ENCODE results near the gene XRCC3. TPM values are rescaled to one million over a fixed set of nuclear protein-coding genes. Genes with fewer than 3 reads are reported as not detected.

Gene XRCC3
- total and polyA plus RNA-seq, 2 experiments from 2014 or later, result 20.4 to 72.9 TPM

GRCh38 chr14:103667671-103668070, 47.6 kb downstream of the XRCC3 start (continued):
- TF ChIP-seq REST (IDR thresholded peaks at IDR 0.05; ENCODE audit: unreplicated experiment), result no peak
- no peak for TF ChIP-seq EZH2phosphoT487 (IDR thresholded peaks at IDR 0.05; ENCODE audit: unreplicated experiment)
- no peak for TF ChIP-seq ZNF331 (CRISPR knock-in tag; IDR thresholded peaks at IDR 0.05; ENCODE audit: low read depth)
- TF ChIP-seq POLR2AphosphoS5 (IDR thresholded peaks at IDR 0.05; ENCODE audit: low read depth), result no peak

- peak overlapping the region; percentile 59; the same call in 1 of the 2 replicates for H3K27ac ChIP-seq (ENCODE audit: low read depth)
- Mint-ChIP-seq H3K27ac (no peak overlapping the region), H3K9me3 (no peaks in the 10 kb centered on the region), H3K4me3 (no peak overlapping the region), H3K36me3 (ENCODE audit: low read depth) (peaks cover 65% of the 10 kb centered on the region), H3K27me3 (ENCODE audit: insufficient read depth, low read depth, poor library complexity) (no peaks in the 10 kb centered on the region), H3K4me1 (no peaks in the 10 kb centered on the region)
- H3K4me3 ChIP-seq, result no peak overlapping the region
- peaks cover 19% of the 10 kb centered on the region for H4K20me1 ChIP-seq (replicated peaks; ENCODE audit: insufficient read depth)
- no peak overlapping the region for H3K4me2 ChIP-seq
- no peaks in the 10 kb centered on the region for H3K9me2 ChIP-seq (ENCODE audit: insufficient read depth)
- H3K27me3 ChIP-seq (ENCODE audit: insufficient read depth), result no peaks in the 10 kb centered on the region
- H3F3A ChIP-seq (replicated peaks; ENCODE audit: low read depth), result peaks cover 10% of the 10 kb centered on the region; the same call in 1 of the 2 replicates
- no peaks in the 10 kb centered on the region for H3K4me1 ChIP-seq (ENCODE audit: insufficient read depth)
- no peak for DNase-seq (ENCODE audit: low spot score)
- H2AFZ ChIP-seq, result no peak overlapping the region
- H3K36me3 ChIP-seq (ENCODE audit: insufficient read depth), result peaks cover 36% of the 10 kb centered on the region
- no peak for ATAC-seq
- H3K79me2 ChIP-seq (replicated peaks; ENCODE audit: insufficient read depth), result peaks cover 11% of the 10 kb centered on the region
- no peak for TF ChIP-seq ZNF462 (CRISPR knock-in tag; IDR thresholded peaks at IDR 0.05)
- TF ChIP-seq REST (IDR thresholded peaks at IDR 0.05; ENCODE audit: unreplicated experiment), result no peak
- TF ChIP-seq ETS1 (IDR thresholded peaks at IDR 0.05), result no peak
- TF ChIP-seq ZNF114 (CRISPR knock-in tag; IDR thresholded peaks at IDR 0.05), result no peak
- no peak for TF ChIP-seq EZH2phosphoT487 (IDR thresholded peaks at IDR 0.05; ENCODE audit: unreplicated experiment)
- TF ChIP-seq CREB1 (CRISPR knock-in tag; IDR thresholded peaks at IDR 0.05; ENCODE audit: low read depth), result no peak
Observed at GRCh38 chr14:103663506-103663905, 51.7 kb downstream of the XRCC3 start.

All from GM23338 (cell line).